Erythroblast (primary cell): ENCODE results near the gene NLN.
"Not testable (repeated sequence)": the region's sequence is repeated elsewhere in the genome, so short reads cannot be mapped to it uniquely, and the experiment has no call there.

ENCODE experiments used
- DNase-seq, 2 experiments: peaks; one replicate each; lab custom pipeline; 2025; lab: John Stamatoyannopoulos, UW
- GATA1 ChIP-seq: IDR thresholded peaks from 2 replicates; pipeline ENCODE4 v1.6.1; 2011; ENCODE audit warnings: low read depth, mild to moderate bottlenecking, control low read depth, low read length, moderate library complexity
- POLR2A ChIP-seq: IDR thresholded peaks from 2 replicates; pipeline ENCODE4 v1.6.1; 2011; ENCODE audit warnings: mild to moderate bottlenecking, low read length

Gene NLN

GRCh38 chr5:65830856-65831255, 108.9 kb downstream of the NLN start:
- no peak for DNase-seq
- no peak for TF ChIP-seq POLR2A
- TF ChIP-seq GATA1, result no peak

- TF ChIP-seq GATA1 (no peak), POLR2A (no peak)
- no peak for DNase-seq
Observed at GRCh38 chr5:65831276-65831675, 109.3 kb downstream of the NLN start.

- DNase-seq, result no peak
- no peak for TF ChIP-seq POLR2A
- TF ChIP-seq GATA1, result no peak
Observed at GRCh38 chr5:65832152-65832551, 110.1 kb downstream of the NLN start.

- no peak for TF ChIP-seq POLR2A
- no peak for TF ChIP-seq GATA1
Observed at GRCh38 chr5:65832603-65833228, 110.7 kb downstream of the NLN start.

GRCh38 chr5:65833780-65834179, 111.8 kb downstream of the NLN start:
- TF ChIP-seq POLR2A (no peak), GATA1 (no peak)
- DNase-seq, result no peak

More at GRCh38 chr5:65832603-65833228, 110.7 kb downstream of the NLN start:
- no peak for DNase-seq

- DNase-seq, result no peak
- TF ChIP-seq POLR2A (no peak), GATA1 (no peak)
Observed at GRCh38 chr5:65834306-65834705, 112.3 kb downstream of the NLN start.

GRCh38 chr5:65835191-65835590, 113.2 kb downstream of the NLN start:
- DNase-seq, result no peak
- TF ChIP-seq POLR2A (no peak), GATA1 (no peak)

- no peak for TF ChIP-seq GATA1
- no peak for TF ChIP-seq POLR2A
- DNase-seq, result no peak
Observed at GRCh38 chr5:65837139-65837538, 115.1 kb downstream of the NLN start.

GRCh38 chr5:65839170-65839569, 117.2 kb downstream of the NLN start:
- not testable (repeated sequence) for DNase-seq

GRCh38 chr5:65840071-65840470, 118.1 kb downstream of the NLN start:
- no peak for DNase-seq
- TF ChIP-seq POLR2A (no peak), GATA1 (no peak)

GRCh38 chr5:65844763-65845162, 122.8 kb downstream of the NLN start:
- not testable (repeated sequence) for DNase-seq

GRCh38 chr5:65846101-65846500, 124.1 kb downstream of the NLN start:
- TF ChIP-seq GATA1 (no peak), POLR2A (no peak)
- no peak for DNase-seq

GRCh38 chr5:65847019-65847418, 125.0 kb downstream of the NLN start:
- not testable (repeated sequence) for DNase-seq

- DNase-seq, result not testable (repeated sequence)
Observed at GRCh38 chr5:65849918-65850317, 127.9 kb downstream of the NLN start.

- no peak for DNase-seq
- TF ChIP-seq GATA1, result no peak
- TF ChIP-seq POLR2A, result no peak
Observed at GRCh38 chr5:65854925-65855324, 132.9 kb downstream of the NLN start.
